M059J (cell line): ENCODE measurements around the gene PRAME. TPM values are rescaled to one million over a fixed set of nuclear protein-coding genes. Genes with fewer than 3 reads are reported as not detected.
A peak's percentile ranks its signal among the peaks of the same experiment; 100 is the strongest.
"Not testable (repeated sequence)": the region's sequence is repeated elsewhere in the genome, so short reads cannot be mapped to it uniquely, and the experiment has no call there.

Experiments used
- DNase-seq: peaks from one replicate; pipeline ENCODE4 v3.0.0-alpha.2; 2012; ENCODE audit warnings: low read depth
- total RNA-seq: library from RNA; depleted of rRNA; stranded (reverse); fragments of >200 nt; shearing (Covaris generic); gene quantifications from 2 replicates; pipeline ENCODE4 v1.2.3, GENCODE V29; 2014; rRNA removed

The PRAME gene
- total RNA-seq, 1 experiment from 2014 or later = not detected

GRCh38 chr22:22520667-22521602, 38.1 kb downstream of the PRAME start:
- DNase-seq = peak; percentile 21

GRCh38 chr22:22520020-22520656, 38.9 kb downstream of the PRAME start, which contains the start of gene ZNF280A:
ZNF280A (minus strand) TSS chr22:22520270; CDS start chr22:22515630, 4,640 bp downstream.
- DNase-seq = no peak

- no peak for DNase-seq
Observed at GRCh38 chr22:22519591-22519990, 39.5 kb downstream of the PRAME start.

- no peak for DNase-seq
Observed at GRCh38 chr22:22516992-22517391, 42.1 kb downstream of the PRAME start.

GRCh38 chr22:22515890-22516289, 43.2 kb downstream of the PRAME start:
- DNase-seq = no peak

- not testable (repeated sequence) for DNase-seq
Observed at GRCh38 chr22:22514431-22514830, 44.6 kb downstream of the PRAME start.

- DNase-seq = no peak
Observed at GRCh38 chr22:22513619-22514018, 45.4 kb downstream of the PRAME start.

- DNase-seq = no peak
Observed at GRCh38 chr22:22512951-22513350, 46.1 kb downstream of the PRAME start.

- not testable (repeated sequence) for DNase-seq
Observed at GRCh38 chr22:22510833-22511232, 48.2 kb downstream of the PRAME start.

- DNase-seq = not testable (repeated sequence)
Observed at GRCh38 chr22:22509912-22510311, 49.2 kb downstream of the PRAME start.

- DNase-seq = peak; percentile 70
Observed at GRCh38 chr22:22508274-22509176, 50.5 kb downstream of the PRAME start, which contains the start of gene ZNF280B. ZNF280B (minus strand) TSS chr22:22508742; CDS start chr22:22489398, 19,344 bp downstream.

- DNase-seq = no peak
Observed at GRCh38 chr22:22507743-22508273, 51.3 kb downstream of the PRAME start.

GRCh38 chr22:22506736-22507135, 52.3 kb downstream of the PRAME start:
- DNase-seq = no peak

- no peak for DNase-seq
Observed at GRCh38 chr22:22498267-22498666, 60.8 kb downstream of the PRAME start.

Other genes starting within 250 kb of the PRAME start
- gene ZNF280B, start 50.5 kb downstream of the PRAME start, total RNA-seq = 3.1 and 3.7 TPM in 2 replicates
- not detected in 2 replicates for gene ZNF280A, start 39.0 kb downstream of the PRAME start, total RNA-seq
- gene GGTLC2, start 85.3 kb upstream of the PRAME start, total RNA-seq = not detected in 2 replicates